ENCODE results near the gene RNF126.

DNA sequence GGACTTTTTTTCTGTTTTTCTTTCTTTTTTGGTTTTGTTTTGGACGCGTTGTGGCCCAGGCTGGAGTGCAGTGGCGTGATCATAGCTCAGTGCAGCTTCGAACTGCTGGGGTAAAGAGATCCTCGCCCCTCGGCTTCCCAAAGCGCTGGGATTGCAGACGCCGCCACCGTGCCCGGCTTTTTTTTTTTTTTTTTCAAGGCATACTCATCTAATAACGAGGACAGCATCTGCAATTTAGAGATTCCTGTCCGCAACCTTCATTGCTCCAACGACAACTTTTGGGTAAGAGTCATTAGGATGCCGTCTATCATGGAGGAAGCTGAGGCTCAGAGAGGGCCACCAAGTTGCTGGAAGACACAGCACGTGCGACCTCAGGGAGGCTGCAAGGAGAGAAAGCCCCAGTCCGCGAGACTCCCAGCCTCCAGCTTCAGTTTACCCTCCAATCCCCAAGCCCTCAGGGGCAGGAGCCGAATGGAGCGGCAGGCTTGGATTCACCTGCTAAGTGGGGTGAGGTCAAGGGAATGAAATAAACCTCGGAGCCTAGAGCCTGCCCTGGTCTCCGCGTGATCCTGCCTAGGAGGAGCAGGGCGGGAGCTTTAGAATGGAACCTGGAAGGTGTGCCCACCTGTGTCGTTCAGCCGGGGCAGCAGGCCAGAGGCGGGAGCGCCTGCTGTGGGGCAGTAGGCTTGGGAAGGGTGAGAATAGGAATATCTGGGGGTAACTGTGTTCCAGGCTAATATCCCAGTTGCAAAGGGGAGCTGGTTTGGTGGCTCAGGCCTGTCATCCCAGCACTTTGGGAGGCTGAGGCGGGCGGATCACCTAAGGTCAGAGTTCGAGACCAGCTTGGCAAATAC, 29.0 kb downstream of the RNF126 start:
- no peak for TF ChIP-seq GATA2 (IDR thresholded peaks at IDR 0.05; ENCODE audit: low read depth, low read length)
- no peak for TF ChIP-seq GATA3 (IDR thresholded peaks at IDR 0.05; ENCODE audit: low read depth, low read length)

All from SH-SY5Y (cell line).